HG02973 (cell line): ENCODE results near the gene HLF.

Experiments
- ATAC-seq: cut with Tn5 transposase; IDR thresholded peaks from one replicate; pipeline ENCODE4 v1.9.1; 2021; ENCODE audit warnings: moderate library complexity; ENCODE audit not compliant: unreplicated experiment

The HLF gene

DNA sequence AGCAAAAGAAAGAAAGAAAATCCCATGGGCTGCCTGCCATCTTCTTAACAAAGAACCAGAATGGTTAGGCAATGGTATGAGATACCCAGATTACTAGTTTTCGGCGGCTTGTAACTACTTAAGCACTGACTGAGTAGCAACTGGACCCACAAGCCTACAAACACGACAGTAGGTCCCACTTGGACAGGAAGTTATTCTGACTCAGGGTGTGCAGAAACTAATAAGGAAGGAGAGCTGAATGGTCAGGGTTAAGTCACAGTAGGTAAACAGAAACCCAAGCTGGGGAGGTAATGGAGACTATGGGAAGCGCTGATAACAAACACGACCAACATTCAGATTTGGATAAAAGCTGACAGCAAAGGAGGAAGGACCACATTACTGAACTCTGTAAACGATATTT lies 10.4 kb upstream of the HLF start:
- no peak for ATAC-seq

DNA sequence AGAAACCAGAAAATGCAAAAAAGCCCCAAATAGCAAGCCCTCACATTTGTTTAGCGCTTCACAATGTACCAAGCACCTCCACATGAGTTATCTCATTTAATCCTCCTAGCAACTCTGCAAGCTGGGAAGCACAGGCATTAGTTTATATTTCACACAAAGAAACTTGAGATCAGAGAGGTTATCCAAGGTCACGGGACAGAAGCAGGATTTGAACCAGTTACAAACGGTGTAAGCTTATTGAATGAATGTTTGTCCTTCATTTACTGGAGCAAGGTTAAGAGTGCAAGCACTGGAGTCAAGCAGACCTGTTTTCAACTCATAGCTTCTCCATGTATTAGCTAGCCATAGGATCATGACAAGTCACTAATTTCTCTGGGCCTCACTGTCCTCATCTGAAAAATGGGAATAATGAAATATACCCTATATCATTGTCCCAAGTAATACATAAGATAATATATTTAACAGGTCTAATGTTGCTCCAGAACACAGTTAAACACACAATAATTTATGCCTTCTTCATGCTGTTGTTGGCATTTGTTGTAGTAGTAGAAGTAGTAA lies 6.1 kb upstream of the HLF start:
- ATAC-seq, result no peak

DNA sequence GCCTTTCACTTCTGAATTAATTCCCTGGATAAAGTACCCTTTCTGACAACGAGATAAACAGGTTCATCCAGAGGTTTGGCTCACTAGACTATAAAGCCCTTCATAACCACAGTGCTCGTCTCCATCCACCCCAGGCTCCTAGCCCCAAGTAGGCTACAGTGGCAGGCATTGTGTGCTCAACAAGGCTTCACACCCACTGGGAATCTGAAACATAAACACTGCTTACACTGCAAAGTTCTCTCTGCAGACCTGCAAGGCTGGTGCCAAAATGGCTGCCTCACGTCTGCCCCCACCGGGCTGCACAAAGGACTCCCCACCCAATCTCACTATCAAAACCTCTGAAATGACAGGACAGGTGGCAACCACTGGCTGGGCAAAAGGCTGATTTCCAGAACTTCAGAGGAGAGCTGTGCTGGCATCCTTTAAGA lies 5.1 kb upstream of the HLF start:
- ATAC-seq, result no peak

DNA sequence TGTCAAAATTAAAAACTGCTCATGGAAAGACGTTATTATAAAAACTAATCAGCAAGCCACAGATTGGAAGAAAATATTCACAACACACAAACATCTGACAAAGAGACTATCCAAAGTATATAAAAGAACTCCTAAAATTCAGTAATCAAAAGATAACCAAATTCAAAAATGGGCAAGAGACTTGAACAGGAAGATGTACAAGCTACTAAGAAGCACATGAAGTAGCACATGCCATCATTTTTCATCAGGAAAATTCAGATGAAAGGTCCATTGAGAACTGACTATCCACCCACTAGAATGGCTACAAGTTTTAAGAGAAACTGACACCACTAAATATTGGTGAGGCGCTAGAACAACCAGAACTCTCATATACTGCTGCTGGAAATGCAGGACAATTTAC lies 3.4 kb upstream of the HLF start:
- no peak for ATAC-seq

DNA sequence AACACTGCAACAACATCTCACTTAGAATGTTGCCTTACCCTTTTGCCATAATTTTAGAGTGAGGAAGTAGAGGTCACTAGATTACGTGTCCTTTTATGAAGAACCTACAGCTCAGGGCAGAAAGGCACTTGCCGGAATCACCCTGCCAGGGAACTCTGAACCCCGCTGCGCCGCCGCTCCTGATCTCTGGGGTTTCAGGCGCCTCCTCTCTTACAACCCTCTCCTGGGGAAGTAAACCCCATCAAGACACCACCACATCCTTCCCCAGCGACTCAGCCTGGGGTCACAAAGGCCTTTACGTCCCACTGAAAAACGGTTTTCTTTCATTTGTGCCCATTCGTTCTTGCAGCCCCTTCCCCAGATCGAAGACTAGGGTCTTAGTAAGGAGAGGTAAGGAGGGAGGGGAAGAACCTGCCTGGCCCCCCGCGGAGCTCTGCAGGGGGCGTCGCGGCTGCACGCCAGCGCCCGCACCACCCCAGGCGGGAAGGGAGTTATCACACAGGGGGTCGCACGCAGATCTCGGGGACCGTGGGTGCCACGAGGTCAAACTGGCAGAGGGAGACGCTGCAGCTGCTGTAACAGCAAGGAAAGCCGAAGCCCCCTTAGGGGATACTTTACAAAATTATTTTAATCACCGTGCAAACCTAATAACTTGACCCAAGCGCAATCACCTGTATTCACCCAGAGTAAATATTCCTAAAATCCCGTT lies 1.0 kb upstream of the HLF start:
- no peak for ATAC-seq

DNA sequence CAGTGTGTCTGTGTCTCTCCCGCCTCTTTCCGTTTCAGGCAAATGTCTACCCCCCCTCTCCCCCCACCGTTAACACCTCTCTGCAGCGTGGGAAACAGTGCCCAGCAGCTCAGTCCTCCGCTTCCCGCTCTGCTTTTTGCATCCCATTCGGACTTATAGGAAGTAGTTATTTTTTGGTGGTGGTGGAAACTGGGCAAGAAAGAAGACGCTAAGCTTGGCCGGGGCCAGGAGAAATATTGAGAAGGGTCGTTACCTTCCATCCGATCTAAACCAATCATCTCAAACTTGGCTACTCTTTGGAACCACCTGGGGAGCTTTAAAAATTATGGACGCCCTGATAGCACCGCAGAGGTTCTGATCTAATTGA lies 499 bp upstream of the HLF start:
- ATAC-seq, result no peak

DNA sequence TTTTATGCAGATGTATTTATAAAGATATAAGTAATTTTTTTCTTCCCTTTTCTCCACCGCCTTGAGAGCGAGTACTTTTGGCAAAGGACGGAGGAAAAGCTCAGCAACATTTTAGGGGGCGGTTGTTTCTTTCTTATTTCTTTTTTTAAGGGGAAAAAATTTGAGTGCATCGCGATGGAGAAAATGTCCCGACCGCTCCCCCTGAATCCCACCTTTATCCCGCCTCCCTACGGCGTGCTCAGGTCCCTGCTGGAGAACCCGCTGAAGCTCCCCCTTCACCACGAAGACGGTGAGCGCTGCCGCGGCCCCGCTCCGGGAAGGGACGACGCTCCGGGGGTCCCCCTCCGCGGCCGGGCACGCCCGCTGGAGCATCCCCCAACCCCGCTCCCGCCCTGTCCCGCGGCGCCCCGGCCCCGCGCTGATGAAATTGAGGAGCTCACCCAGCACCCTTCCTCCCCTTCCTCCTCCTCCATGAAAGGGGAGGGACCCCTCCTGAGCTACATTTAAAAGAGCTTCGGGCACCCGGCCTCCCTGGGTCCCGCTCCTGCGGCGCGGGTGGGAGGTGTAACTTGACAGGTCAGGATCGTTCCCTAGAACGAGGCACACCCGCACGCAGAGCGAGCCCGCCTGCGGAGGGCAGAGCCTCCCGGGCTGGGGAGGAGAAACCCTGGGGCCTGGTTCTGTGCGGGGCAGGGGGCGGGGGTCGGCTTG lies 706 bp downstream of the HLF start:
- ATAC-seq, result no peak

DNA sequence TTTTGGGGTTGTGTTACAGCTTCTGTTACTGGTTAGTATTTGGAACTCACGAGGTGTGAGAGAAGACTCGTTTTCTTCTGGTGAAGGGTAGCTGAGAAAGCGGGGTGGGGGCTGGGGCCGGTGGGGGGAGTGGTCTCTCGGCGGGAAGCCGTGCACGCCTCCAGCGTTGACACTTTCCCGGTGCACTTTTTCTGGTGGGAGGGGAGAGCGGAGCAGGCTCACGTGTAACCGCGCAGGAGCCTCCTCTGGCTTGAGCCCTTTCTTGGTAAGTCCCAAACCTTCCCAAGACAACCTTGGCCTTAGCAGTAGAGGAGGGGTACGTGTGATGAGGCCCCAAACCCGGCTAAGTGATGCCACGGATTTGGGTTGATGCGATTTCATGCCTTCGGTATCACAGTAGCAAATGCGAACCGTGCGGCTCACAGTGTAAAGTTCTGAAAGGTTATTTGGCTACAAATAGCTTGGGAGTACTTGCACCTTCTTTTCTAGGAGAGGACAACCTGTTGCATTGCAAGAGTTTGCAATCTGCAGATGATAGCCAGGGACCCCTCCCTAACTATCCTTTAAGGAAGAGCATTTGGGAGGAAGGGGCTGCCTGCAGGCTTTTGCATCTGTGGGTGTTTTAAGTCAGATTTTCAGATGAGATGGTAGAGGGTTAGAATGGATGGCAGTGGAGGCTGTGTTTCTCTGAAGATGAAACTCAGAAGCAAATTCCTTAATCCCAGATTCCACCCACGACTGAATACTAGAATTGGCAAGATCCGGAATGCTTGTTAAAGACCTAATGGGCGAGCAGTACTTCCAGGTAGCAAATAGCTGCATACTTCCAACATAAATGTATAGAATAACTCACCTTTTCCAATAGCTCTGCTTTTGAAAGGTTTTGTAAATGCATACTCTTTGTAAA lies 1.5 kb downstream of the HLF start:
- no peak for ATAC-seq

DNA sequence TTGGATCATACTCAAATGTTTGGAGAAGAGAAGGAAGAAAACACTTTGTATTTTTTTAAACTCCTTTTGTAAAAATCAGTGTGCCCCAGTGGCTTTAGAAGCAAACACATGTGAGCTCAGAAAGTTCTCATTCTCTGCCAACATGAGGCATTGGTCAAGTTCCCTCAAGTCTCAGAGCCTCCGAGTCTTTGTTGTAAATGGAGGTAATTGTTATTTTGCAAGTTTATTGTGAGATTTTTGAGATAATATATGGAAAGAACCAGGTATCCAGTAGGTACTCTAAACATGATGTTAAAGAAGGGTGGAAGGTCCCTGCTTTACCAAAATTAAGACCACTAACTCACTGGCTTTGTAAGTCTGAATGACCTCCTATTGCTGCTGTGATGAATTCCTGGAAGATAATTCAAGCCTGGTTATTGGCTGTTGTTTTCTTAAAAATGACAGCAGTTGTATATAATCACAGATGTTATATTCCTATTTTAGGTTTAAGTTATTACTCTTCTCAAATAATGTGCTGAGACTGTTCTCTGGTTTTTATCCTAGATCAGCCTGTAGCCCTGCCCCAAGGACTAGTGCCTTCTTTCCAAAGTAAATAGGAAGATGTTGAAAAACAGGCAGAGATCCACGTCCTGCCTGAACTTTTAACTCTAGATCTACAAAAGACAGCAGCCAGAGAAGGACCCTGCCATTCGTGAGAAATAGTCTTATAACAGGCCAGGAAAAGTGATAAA lies 2.4 kb downstream of the HLF start:
- ATAC-seq, result no peak

DNA sequence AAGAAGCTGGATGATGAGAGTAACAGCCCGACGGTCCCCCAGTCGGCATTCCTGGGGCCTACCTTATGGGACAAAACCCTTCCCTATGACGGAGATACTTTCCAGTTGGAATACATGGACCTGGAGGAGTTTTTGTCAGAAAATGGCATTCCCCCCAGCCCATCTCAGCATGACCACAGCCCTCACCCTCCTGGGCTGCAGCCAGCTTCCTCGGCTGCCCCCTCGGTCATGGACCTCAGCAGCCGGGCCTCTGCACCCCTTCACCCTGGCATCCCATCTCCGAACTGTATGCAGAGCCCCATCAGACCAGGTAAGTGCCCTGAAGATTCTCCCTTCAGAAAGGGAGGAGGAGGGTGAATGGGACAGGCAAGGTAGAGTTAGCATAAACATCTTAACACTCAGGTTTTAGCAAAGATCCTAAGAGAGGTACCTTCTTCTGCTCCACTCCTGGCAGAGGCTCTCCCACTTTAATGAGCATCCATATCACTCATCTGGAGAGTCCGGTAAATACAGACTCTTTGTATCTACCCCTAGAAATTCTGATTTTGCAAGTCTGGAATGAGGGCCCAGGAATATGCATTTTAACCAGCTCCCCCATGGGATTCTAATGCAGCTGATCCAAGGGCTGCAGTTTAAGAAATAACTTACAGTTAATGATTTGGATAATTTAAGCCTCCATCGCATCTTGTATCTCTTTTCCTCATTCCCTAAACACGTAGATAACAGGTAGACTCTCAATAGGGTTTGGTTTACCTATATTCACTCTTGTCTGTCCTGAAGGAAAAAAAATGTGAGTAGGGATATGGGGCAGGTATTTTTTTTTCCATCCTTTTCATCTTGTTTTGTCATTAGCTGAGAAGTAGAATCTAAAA lies 3.3 kb downstream of the HLF start:
- no peak for ATAC-seq

DNA sequence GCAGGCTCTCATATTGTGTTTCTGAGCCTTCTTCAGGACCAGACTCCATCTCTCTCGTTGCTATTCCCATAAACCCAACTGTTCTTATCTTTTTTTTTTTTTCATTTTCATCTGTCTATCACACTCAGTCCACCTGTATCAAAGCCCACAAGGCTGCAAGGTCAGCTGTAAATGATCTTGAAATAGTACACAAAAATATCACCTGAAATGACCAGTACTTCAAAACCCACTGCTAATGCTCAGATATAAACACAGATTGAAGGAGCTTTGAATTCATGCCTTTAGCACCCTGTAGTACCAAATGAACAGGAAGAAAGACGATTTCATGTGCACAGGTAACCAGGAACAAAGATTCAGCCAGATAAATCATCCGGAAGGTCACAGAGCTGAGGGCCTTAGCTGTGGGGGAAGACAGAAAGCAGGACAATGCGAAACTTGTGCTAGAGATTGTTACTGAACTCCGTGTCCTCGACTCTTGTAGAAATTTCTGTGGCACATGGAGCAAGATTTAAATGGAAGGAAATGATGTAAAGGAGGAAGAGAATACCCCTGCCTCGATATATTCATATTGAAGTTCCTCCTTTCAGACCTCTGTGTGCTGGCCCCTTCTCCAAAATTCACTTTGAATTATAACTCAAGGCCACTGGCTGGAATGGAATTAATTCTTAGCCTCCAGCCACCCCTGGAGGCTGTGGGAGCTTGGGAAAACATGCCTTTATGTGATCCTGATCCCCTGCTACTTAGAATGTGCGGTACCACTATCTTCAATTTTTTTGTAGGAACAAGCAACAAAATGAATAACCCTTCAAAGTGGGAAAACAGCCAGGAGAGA lies 4.1 kb downstream of the HLF start:
- no peak for ATAC-seq

DNA sequence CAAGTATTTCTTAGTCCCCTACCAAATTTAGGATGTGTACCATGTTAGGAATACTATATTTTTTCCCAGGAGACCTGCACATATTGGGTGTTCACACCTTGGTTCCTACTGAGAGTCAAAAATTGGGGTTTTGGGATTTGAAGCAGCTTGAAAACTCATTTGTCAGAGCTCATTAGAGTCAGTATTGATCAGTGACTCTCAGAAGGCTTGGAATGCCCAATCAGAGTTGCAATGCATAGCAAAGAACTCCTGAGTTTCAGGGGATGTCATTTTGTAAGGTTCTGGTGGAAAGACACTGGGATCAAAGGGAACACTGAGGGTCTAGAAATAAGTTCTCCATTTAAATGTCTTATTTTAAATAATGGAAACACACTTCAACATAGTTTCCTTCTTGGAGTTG lies 5.1 kb downstream of the HLF start:
- ATAC-seq, result no peak

DNA sequence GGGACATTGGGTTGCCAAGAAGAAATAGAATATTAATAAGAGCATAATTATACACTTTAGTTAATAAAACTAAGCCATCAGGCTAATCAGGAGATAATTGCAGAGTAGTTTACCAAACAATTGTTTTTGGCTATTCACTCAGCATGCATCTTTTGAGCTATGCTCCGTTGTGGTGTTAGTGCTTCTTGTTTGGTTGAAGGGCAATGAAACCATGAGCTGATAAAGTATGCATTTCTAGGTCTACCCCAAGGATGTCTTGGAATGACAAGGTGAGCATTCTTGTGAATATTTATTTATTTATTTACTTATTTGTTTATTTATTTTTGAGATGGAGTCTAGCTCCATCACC lies 6.4 kb downstream of the HLF start:
- no peak for ATAC-seq

DNA sequence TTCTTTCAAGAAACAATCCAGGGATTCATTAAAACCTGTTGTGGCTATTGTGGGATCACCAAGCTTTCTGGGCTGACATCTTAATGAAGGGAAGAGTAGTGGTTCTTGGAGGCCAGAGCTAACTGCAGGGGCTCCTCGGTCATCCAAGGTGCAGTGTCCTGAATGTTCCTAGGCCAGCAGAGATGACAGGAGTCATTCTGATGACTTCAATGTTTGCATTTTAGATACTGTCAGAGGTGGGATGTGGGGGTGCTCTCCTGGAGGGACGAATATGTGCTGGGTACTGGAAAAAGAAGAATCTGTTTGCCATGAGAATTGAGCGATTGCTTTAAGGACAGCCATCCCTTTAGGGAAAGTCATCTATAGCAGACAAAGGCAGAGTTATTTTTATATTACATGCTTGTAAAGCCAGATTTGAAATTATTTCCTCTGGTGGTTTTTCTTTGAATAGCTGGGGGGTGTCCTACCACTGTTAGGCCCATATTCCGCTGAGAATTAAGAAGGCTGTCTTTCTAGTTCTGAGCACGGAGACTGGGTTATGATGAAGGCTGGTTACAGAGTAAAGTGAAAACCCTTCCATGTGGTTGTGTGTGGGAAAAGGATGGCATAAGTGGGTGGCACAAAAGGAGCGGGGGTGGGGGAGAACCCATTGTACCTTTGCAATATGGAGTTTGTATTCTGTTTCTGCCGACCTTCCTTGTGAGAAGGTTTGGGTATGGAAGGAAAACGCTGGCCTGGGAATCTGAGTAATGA lies 7.4 kb downstream of the HLF start:
- ATAC-seq, result no peak

DNA sequence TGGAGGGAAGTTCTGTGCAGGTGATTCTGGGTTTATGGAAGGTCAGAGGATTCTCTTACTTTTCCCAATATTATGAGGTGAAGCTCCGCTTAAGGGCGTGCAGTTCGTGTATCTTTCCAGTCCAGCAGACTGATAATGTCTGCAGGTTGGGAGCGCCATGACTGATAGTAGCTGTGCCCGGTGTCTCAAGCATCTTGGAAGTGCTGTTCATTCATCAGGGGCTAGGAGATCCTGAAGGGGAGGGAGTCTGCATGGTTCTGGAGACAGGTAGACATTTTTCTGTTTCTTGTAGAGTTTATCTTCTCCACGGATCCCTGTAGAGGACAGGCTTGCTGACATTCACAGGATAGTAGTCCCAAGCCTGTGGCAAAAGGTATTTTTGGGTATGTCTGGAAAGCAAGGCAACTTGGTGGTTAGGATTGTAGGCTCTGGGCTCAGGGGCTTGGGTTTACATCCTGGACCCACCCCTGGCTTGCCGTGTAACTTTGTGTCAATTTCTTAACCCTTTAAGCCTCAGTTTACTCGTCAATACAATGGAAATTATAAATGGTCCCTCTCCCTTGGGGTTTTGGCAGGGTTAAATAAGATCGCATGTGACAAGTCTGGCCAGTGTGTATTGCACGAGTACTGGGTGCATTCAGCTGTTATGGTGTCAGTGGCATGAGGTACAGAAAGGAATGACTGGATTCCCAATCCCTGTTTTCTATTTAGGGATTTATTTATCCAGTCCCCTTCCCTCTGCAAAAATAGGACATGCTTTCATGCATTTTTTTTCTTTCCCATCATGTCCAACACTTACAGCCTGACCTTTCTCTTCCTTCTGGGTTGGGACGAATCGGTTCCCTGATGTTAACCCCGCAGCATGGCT lies 8.2 kb downstream of the HLF start:
- ATAC-seq, result no peak

DNA sequence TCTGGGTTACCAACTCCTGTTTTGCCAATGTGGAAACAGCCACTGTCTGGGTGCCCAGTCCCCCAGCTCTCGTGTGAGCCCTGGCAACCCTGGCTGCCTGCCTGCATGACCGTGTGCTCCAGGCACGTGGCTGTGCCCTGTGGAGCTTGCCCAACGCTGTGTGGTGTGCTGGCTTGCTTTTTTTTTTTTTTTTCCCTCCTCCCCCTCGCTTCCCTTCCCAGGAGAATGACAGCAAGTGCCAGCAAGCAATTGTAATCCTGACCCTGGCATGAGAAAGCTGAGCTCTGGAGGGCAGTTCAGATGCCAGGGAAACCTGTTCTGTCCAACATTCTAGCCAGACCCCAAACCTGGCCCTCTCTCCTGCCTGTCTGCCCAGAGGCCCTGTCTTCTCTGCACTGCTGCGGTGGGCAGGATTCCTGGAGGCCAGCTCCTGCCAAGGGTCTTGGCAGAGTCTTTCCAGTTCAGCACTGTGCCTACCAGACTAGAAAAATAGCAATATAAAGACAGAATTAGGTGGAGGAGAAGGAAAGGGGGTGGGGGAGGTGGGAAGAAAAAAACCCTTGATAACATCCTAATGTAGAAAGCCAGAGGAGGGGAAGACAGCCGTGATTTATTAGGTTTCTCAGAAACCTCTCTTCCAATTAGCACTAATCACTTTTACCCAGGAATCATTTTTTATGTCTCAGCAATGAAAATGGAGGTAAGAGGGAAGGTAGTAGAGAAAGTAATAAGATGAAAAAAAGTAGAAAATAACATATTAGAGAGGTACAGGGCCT lies 9.0 kb downstream of the HLF start:
- no peak for ATAC-seq
